Embryonic facial prominence (tissue), 1 donor: ENCODE data around the gene UCK2.

ENCODE experiments used
- DNase-seq: peaks from one replicate; pipeline ENCODE4 v3.0.0-alpha.2; 2016; ENCODE audit errors: extremely low spot score

Gene UCK2

DNA sequence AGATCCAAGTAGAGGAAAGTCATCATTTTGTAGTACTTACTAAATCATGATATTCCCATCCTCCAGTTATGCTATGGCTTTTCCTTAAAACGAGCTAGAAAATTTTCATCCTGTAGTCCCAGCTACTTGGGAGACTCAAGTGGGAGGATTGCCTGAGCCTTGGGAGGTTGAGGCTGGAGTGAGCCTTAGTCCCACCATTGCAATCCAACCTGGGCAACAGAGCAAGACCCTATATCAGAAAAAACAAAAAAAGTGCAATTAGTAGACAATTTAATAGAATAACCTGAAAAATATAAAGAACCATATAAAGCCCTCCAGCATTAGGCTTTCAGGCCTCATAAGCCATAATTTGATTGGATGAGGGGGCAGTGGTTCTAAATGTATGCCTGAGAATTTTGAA is 6.8 kb downstream of the UCK2 start:
- no peak for DNase-seq

- DNase-seq = no peak
Measured at GRCh38 chr1:165834881-165835280, 7.5 kb downstream of the UCK2 start.

DNA sequence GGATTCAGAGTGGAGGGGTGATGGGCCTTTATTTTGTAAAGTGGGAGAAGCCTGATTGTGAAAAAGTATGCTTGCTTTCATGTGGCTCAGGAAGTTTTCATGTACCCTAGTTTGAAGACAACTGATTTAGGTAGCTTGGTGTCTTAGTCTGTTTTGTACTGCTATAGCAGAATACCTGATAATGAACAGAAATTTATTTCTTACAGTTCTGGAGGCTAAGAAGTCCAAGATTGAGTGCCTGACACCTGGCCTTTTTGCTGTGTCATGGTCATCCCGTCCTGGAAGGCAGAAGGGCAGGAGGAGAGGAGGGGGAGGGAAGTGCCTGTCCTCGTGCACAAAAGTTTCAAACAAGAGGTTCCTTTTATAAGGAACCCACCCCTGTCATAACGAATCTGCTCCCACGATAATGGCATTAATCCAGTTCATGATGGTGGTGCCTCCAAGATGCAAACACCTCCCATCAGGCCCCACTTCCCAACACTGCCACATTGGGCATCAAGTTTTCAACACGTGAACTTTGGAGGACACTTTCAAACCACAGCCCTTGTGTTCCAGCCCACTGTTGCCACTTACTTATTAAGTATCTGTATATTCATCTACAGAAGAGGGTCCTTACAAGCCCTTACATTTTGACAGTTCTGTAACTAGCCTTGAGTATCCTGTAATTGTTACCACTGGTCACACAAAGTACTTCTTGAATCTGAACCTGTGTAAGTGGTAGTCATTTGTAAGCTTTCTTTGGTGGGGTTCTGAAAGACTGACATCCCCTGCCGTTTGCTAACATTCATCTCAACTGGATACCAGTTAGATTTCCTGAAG is 9.5 kb downstream of the UCK2 start:
- DNase-seq = no peak

GRCh38 chr1:165837838-165838364 is 10.5 kb downstream of the UCK2 start:
- no peak for DNase-seq

DNA sequence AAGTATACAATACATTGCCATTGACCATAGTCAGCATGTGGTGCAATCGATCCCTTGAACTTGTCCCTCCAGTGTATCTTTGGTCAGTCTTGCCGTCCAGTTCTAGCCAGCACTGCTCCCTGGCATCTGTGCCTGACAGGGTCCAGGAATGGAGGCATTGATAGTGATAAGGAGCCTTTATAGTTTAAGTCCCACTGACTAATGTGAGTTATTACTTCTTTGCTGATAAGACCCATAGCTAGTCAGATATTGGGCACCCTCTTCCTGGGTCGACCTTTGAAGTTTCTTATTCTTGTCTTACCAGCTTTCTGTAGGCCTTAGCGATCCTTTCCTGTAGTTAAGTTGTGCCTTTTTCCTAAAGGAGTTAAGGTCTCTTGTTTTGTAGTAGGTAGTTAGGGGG is 13.0 kb downstream of the UCK2 start:
- no peak for DNase-seq

DNA sequence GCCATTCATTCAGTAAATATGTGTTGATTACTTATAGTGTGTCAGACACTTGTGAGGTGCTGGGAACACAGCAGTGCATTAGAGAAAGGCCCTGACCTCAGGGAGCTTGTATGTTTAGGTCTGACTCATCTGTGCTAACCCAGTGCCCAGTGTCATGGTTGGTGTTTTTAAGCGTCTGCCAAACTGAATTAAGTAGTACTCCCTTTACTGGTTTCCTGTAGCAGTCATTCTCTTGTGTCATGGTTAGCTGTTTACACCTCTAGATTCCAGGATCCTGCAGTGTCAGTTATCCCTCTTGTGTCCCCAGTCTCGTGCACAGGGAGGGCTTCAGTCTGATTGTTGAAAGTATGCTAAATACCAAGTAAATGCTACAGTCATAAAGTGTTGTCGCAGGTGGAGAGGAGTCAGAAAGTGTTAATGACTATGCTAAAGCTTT is 14.2 kb downstream of the UCK2 start:
- DNase-seq = no peak

DNA sequence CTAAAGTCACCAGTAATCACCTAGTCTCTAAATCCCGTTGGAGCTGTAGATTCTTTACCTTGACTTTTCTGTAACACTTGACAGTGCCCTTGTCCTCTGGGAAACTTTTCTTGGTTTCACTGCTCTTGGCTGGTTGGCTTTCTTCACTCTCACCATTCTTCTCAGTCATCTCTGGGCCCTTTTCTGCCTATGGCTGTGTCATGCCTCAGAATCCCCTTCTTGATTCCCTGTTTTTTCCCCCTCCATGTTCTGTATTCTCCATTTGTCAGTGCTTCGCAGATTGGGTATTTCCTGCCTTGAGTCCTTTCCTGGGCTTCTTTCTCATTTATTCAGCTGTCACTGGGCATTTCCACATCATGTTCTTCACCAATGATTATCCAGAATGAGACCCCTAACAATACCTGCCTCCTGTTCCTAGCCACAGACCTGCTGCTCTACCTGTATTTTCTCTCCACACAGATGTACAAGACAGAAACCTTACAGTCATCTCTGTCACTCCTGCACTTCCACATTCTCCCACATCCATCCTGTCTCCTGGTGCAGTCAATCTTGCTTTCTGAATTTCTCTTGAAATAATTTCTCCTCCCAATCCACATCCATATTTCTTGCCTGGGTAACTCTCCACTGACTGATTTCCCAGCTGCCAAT is 14.7 kb downstream of the UCK2 start:
- DNase-seq = no peak

- no peak for DNase-seq
Measured at GRCh38 chr1:165842671-165843129, 15.3 kb downstream of the UCK2 start.

DNA sequence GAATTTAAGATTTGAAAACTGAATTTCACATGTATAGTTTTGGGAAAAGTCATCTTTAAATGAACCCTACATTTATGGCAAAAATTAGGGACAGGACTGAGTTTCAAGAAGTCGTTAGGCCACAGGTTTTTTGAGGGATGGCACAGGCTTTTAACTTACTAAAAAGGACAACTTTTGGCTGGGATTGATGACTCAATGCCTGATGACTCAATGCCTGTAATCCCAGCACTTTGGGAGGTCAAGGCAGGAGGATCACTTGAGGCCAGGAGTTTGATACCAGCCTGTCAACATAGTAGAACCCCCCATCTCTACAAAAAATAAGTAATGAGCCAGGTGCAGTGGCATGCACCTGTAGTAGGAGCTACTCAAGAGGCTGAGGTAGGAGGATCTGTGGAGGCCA is 15.9 kb downstream of the UCK2 start:
- DNase-seq = no peak

- DNase-seq = no peak
Measured at GRCh38 chr1:165844114-165844798, 16.8 kb downstream of the UCK2 start.

- DNase-seq = no peak
Measured at GRCh38 chr1:165844933-165845332, 17.5 kb downstream of the UCK2 start.

DNA sequence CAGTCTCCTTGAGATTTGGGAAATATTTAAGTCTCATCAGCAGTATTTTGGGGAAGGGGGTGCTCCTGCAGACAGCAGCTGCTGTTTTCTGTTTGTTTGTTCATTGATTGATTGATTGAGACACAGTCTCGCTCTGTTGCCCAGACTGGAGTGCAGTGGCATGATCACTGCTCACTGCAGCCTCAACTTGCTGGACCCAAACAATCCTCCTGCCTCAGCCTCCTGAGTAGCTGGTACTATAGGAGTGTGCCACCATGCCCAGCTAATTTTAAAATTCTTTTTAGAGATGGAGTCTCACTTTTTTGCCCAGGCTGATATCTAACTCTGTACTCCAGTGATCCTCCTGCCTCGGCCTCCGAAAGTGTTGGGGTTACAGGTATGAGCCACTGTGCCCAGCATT is 18.2 kb downstream of the UCK2 start:
- no peak for DNase-seq

DNA sequence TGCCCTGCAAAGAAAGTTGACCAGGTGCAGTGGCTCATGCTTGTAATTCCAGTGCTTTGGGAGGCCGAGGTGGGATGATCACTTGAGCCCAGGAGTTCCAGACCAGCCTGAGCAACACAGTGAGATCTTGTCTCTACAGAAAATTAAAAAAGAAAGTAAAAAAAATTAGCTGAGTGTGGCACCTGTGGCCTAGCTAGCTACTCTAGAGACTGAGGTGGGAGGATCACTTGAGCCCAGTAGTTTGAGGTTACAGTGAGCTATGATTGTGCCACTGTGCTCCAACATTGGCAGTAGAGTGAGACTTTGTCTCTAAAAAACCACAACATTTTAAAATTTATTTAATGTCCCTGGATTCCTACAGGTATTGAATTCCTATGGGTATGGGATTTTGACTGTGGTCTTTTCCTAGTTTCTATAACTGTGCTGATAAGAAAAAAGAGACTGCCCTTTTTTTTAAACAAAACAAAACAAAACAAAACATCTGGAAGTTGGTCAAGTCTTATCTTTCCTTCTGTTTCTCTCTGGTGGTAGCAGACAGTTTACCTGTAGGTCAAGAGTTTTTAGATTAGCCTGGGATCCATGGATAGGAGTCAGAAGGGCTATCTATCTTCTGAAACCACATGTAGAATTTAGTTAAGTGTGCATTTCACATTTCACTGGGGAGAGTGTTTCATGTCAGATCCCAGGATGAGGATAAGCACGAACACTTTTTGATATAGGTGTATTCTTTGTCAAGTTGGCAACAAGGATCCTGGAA is 18.8 kb downstream of the UCK2 start:
- no peak for DNase-seq

DNA sequence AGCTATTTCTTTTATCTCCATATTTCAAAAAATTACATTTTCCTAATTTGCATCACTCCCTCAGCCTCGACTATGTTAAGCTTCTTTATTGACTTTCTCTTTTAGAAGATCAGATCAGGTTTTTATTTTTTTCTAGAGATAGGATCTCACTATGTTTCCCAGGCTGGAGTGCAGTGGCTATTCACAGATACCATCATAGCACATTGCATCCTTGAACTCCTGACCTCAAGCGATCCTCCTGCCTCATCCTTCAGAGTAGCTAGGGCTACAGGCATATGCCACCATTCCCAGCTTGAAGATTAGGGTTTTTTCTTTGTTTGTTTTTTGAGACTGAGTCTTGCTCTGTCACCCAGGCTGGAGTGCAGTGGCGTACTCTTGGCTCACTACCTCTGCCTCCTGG is 20.1 kb downstream of the UCK2 start:
- DNase-seq = no peak

DNA sequence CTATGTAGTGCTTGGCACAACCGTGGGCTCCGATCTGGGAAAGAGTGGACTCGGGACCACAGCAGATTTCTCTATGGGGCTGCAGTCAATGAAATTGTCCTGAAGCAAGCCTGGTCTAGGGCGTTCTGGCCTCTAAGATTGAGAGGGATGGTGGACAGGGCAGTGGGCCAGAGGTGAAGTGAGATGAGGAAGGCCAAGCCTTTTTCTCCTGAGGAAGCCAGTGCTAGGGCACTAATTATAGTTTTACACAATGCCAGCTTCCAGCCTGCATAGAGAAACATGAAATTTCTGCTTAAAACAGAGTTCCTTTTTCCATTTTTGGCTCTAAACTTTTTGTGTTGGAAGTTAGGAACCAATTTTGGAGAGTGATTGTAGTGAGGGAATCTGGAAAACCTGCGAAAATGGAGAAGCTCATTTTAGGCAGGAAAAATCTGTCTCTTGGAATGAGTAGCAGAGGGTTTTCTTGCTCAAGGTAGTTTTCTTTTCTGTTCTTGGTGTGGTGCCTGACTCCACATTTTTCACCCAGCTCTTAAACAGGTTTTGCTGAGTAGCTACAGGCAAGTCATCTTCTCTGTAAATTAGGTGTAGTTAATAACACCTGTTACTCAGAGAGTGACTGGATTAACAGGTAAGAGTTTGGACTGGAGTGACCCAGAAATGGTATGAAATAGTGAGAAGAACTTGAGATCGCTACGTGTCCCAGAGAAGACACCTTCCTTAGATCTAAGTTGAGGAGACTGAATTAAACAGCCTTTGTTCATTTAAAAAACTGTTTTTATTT is 22.1 kb downstream of the UCK2 start:
- DNase-seq = no peak

DNA sequence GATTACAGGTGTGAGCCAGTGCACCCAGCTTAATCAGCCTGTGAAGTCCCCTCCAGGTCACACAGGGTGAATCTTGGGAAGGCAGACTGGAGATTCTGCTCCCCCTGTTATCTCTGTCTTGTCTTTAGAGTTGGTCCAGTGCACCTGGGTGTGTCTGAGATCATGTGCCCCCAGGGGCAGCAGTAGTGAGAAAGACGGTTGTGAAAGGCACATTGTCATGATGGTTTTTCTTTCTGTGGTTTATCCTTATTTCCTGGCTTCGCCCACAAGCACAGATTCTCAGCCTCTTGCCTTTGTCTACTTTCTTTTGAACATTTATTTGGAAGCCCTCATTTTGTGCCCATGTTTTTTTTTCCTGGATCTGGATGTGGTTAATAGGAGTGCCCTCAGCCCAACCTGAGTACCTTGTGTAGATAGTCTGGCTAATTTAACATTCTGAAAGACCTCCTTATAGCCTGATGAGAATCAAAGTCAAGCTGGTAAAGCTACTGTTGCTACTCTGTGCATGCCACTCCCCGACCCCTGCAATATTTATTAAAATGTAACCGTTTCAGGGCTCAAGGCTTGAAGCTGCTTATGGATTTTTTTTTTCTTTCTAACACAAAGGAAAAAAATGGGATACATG is 23.7 kb downstream of the UCK2 start:
- DNase-seq = no peak

- DNase-seq = no peak
Measured at GRCh38 chr1:165852871-165853270, 25.5 kb downstream of the UCK2 start.

DNA sequence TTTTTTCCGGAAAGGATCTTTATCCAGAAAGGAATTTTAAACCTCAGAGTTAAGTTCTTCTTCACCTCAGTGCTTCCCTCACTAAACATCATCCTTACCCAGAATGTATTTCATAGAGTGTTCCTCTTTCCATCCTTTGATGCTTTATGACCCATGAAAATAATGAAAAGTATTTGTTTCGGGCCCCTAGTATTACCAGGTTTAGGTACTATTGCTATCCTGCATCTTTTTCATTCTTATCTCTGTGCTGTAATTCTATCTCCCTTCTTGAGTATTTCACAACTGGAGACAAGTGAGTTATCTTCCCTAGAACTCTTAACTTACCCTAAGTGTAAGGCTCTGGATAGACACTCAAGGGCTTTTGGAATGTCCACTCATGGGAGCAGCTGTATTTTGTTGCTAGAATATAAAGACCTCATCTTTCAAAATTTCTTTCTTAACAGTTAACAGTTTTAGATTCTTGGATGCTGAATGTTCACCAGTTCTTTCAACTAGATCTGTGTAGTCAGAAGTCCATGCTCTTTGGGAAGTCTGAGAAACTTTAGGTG is 26.2 kb downstream of the UCK2 start:
- DNase-seq = no peak

DNA sequence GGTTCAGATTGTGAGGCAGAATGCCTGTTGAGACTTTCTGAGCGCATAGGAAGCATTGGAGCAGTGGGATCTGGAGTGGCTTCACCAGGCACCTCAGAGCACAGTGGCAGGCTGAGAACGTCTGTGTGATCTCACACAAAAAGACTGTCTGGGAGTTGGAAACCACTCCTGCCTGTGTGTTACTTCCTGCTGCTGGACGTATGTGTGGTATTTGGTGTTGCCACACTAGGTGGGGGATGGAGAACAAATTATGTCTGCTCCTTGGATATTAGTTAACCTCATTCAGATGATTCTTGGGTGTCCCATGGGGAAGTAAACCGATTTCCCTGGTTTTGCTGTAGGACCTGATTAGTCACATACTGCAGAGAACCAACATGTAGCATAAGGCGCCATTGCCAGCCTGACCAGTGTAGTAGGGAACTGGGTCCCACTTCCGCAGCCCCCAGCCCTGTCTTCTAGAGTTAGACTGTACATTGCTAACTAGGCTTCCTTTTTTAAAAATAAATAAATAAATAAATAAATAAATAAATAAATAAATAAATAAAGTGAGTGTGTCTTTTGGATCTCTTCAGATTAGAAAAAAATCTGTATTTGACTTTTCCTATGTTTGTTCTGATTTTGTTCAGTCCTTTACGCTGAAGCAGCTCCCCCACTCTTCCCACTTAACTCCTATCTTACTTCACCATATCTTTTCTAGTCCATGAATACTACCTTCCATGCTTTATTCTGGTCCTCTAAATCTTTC is 26.9 kb downstream of the UCK2 start:
- no peak for DNase-seq
